Measurements from ENCODE around the gene PBX1. TPM values are rescaled to one million over a fixed set of nuclear protein-coding genes. Genes with fewer than 3 reads are reported as not detected.

PBX1 gene
- total and polyA plus RNA-seq, 10 of the 15 experiments (the other 5 are each of a cell fraction or from before 2014, with no cell fraction given), result 0.05 to 0.28 (median 0.11) TPM; not detected in 5

DNA sequence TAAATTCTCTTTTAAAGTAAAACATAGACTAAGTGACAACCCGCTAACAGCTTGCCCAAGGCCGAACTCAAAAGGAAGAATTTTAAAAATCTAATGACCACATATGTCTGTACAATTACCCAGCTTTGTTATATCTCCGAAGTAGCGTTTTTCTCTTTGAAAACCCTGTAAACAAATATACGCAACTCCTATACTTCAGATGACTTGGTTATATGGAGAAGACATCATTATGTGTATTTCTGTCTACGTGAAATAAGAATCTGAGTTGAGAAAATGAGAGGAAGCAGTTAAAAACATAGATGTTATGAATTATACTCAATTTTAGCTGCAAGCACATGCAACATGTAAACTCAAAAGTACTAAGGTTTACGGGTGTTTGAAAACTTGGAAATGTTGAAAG, 2.0 kb downstream of the PBX1 start:
- ChIA-PET RAD21 (ENCODE audit: unreplicated experiment) (no interaction called here), POLR2A (no interaction called here), CTCF (interaction anchor here (0.7 kb wide), 1 partner anchor 696 kb away, joined by 3 read pairs; no protein-coding TSS in a partner anchor), SMC1A (ENCODE audit: uncharacterized antibody, unreplicated experiment) (interaction anchor here (1.5 kb wide), 1 partner anchor 13 kb away, joined by 3 read pairs; no protein-coding TSS in a partner anchor)
- Histone ChIP-seq H3K27ac (ENCODE audit: control insufficient read depth, insufficient read depth) (no peak overlapping the region), H3K79me2 (ENCODE audit: control insufficient read depth, insufficient read depth, low read length) (no peaks in the 10 kb centered on the region), H3K9ac (ENCODE audit: control insufficient read depth, insufficient read depth, low read length) (no peak overlapping the region), H3K4me2 (ENCODE audit: control insufficient read depth, insufficient read depth) (no peak overlapping the region), H3K9me3 (replicated peaks; ENCODE audit: control insufficient read depth, insufficient read depth, low read length) (no peaks in the 10 kb centered on the region), H3K4me1 (ENCODE audit: control insufficient read depth, insufficient read depth, low read length) (no peaks in the 10 kb centered on the region), H3K4me3 (no peak overlapping the region), H2AFZ (ENCODE audit: control insufficient read depth, low read depth, low read length) (no peak overlapping the region), H3K36me3 (ENCODE audit: control insufficient read depth in 2 of 2, insufficient read depth in 2 of 2, low read length in 1 of 2) (no peaks in the 10 kb centered on the region), H4K20me1 (ENCODE audit: control insufficient read depth, insufficient read depth) (no peaks in the 10 kb centered on the region), H3K27me3 (replicated peaks in 1 of 2; ENCODE audit: control insufficient read depth in 2 of 2, insufficient read depth in 2 of 2, low read length in 1 of 2) (peaks cover 0 to 3% of the 10 kb centered on the region in 2 experiments; a peak in 2 of 4 replicates)
- no TSS peak for BruUV-seq (replicated peaks)
- no peak for DNase-seq (ENCODE audit: low read depth, low spot score)
- no peak for TF ChIP-seq SREBF1 (IDR thresholded peaks at IDR 0.05; ENCODE audit: low read length)
- ATAC-seq, result no peak
- intact Hi-C loops (cut with micrococcal nuclease; ENCODE audit: unreplicated experiment) (no loop called here), in situ Hi-C loops (cut with MboI) (no loop called here)
- no peak for FAIRE-seq
- 3% methylated on average over 7 of the region's 7 CpGs for WGBS (ENCODE audit: insufficient coverage, insufficient replicate concordance, low lambda C conversion rate, missing lambda C conversion rate)

DNA sequence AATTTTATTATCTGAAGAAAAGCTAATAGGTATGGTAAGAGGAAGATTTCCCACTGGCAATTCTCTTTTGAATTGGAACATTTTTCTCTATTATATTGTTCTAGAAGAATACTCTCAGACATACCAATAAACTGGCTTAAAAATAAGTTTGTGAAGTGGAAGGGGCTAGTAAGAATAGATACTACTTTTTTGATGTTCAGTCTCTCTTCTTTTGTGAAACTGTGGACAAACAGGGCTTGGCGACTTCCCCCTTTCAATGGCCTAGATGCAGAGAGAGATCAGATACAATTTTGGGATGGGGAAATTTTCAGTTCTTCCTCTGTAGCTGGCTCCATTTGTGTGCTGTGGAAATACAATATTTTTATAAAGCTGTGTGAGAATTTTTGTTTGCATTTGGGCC, 2.5 kb downstream of the PBX1 start:
- Histone ChIP-seq H3K27ac (ENCODE audit: control insufficient read depth, insufficient read depth) (no peak overlapping the region), H3K9ac (ENCODE audit: control insufficient read depth, insufficient read depth, low read length) (no peak overlapping the region), H3K4me3 (no peak overlapping the region), H2AFZ (ENCODE audit: control insufficient read depth, low read depth, low read length) (no peak overlapping the region), H3K79me2 (ENCODE audit: control insufficient read depth, insufficient read depth, low read length) (no peaks in the 10 kb centered on the region), H3K4me1 (ENCODE audit: control insufficient read depth, insufficient read depth, low read length) (no peaks in the 10 kb centered on the region), H4K20me1 (ENCODE audit: control insufficient read depth, insufficient read depth) (no peaks in the 10 kb centered on the region), H3K27me3 (replicated peaks in 1 of 2; ENCODE audit: control insufficient read depth in 2 of 2, insufficient read depth in 2 of 2, low read length in 1 of 2) (peaks cover 0 to 3% of the 10 kb centered on the region in 2 experiments; a peak in 2 of 4 replicates), H3K4me2 (ENCODE audit: control insufficient read depth, insufficient read depth) (no peak overlapping the region), H3K9me3 (replicated peaks; ENCODE audit: control insufficient read depth, insufficient read depth, low read length) (no peaks in the 10 kb centered on the region), H3K36me3 (ENCODE audit: control insufficient read depth in 2 of 2, insufficient read depth in 2 of 2, low read length in 1 of 2) (no peaks in the 10 kb centered on the region)
- BruUV-seq (replicated peaks), result no TSS peak
- SMC1A ChIA-PET (ENCODE audit: uncharacterized antibody, unreplicated experiment), result interaction anchor here (1.5 kb wide), 1 partner anchor 13 kb away, joined by 3 read pairs; no protein-coding TSS in a partner anchor
- no peak for TF ChIP-seq MXI1 (IDR thresholded peaks at IDR 0.05; ENCODE audit: low read depth, low read length)
- TF ChIP-seq ATF7 (IDR thresholded peaks at IDR 0.05; ENCODE audit: low read depth), result no peak
- no peak for TF ChIP-seq NBN (IDR thresholded peaks at IDR 0.05)
- TF ChIP-seq MEF2A (IDR thresholded peaks at IDR 0.05; ENCODE audit: insufficient read depth, low read depth, low read length), result no peak
- no peak for TF ChIP-seq MEF2B (IDR thresholded peaks at IDR 0.05; ENCODE audit: partially characterized antibody, poor library complexity, severe bottlenecking)
- TF ChIP-seq TBL1XR1 (IDR thresholded peaks at IDR 0.05; ENCODE audit: low read depth, low read length), result no peak
- TF ChIP-seq CREM (IDR thresholded peaks at IDR 0.05; ENCODE audit: low read depth), result no peak
- no peak for TF ChIP-seq EGR1 (IDR thresholded peaks at IDR 0.05; ENCODE audit: borderline replicate concordance in 1 of 2, low read depth in 2 of 2, low read length in 2 of 2)
- no peak for TF ChIP-seq POU2F2 (IDR thresholded peaks at IDR 0.05; ENCODE audit: borderline replicate concordance, low read depth, low read length)
- no peak for TF ChIP-seq TAF1 (IDR thresholded peaks at IDR 0.05; ENCODE audit: borderline replicate concordance, low read depth, low read length)
- FAIRE-seq (no peak), DNase-seq (ENCODE audit: low read depth, low spot score) (no peak), ATAC-seq (no peak)
- RAD21 ChIA-PET (ENCODE audit: unreplicated experiment), result no interaction called here
- intact Hi-C loops (cut with micrococcal nuclease; ENCODE audit: unreplicated experiment) (no loop called here), in situ Hi-C loops (cut with MboI) (no loop called here)
- WGBS (ENCODE audit: insufficient coverage, insufficient replicate concordance, low lambda C conversion rate, missing lambda C conversion rate), result 11% methylated on average over 1 of the region's 1 CpG
- CTCF ChIA-PET, result no interaction called here
- POLR2A ChIA-PET, result no interaction called here
